Stimulated activated CD4-positive, alpha-beta T cell treated with anti-CD3 and anti-CD28 coated beads, Interleukin-12 subunit alpha, Interleukin-12 subunit beta, amount 100 ng/mL, for 48 hours (primary cell): Measurements from ENCODE around the gene PDE3A.
"Not testable (repeated sequence)": the region's sequence is repeated elsewhere in the genome, so short reads cannot be mapped to it uniquely, and the experiment has no call there.

Experiments
- DNase-seq, 3 donors: peaks; one replicate each; pipeline ENCODE4 v3.0.0-alpha.2; 2020; ENCODE audit warnings: low read depth in 2 of 3, low spot score in 1 of 3

Gene PDE3A

GRCh38 chr12:20368114-20368650 is at the start of gene PDE3A:
TSS of gene PDE3A (plus strand) at chr12:20368537. CDS start at chr12:20369285, 748 bp downstream.
- no peak for DNase-seq

- no peak for DNase-seq
These were observed 49.0 kb upstream of the PDE3A start for GRCh38 chr12:20319366-20319765.

GRCh38 chr12:20320552-20320951 is 47.8 kb upstream of the PDE3A start:
- no peak for DNase-seq

GRCh38 chr12:20330826-20331505 is 37.4 kb upstream of the PDE3A start:
- DNase-seq: not testable (repeated sequence)

- no peak for DNase-seq
These were observed 29.3 kb upstream of the PDE3A start for GRCh38 chr12:20339060-20339459.

- no peak for DNase-seq
These were observed 26.2 kb upstream of the PDE3A start for GRCh38 chr12:20342111-20342510.

GRCh38 chr12:20345866-20346265 is 22.5 kb upstream of the PDE3A start:
- no peak for DNase-seq

- DNase-seq: no peak
These were observed 18.3 kb upstream of the PDE3A start for GRCh38 chr12:20350026-20350425.

- no peak for DNase-seq
These were observed 17.8 kb upstream of the PDE3A start for GRCh38 chr12:20350495-20350894.

- DNase-seq: no peak
These were observed 16.9 kb upstream of the PDE3A start for GRCh38 chr12:20351406-20351805.

GRCh38 chr12:20356048-20356447 is 12.3 kb upstream of the PDE3A start:
- no peak for DNase-seq

GRCh38 chr12:20360407-20360806 is 7.9 kb upstream of the PDE3A start:
- DNase-seq: no peak

- DNase-seq: no peak
These were observed 6.9 kb upstream of the PDE3A start for GRCh38 chr12:20361416-20361815.

- no peak for DNase-seq
These were observed 3.8 kb upstream of the PDE3A start for GRCh38 chr12:20364501-20364900.

GRCh38 chr12:20366776-20367409 is 1.4 kb upstream of the PDE3A start:
- DNase-seq: no peak

GRCh38 chr12:20367583-20368113 is 689 bp upstream of the PDE3A start:
- no peak for DNase-seq

GRCh38 chr12:20368651-20369304 is 441 bp downstream of the PDE3A start:
- no peak for DNase-seq

- DNase-seq: no peak
These were observed 1.1 kb downstream of the PDE3A start for GRCh38 chr12:20369305-20370013.

GRCh38 chr12:20370014-20370386 is 1.7 kb downstream of the PDE3A start:
- DNase-seq: no peak

GRCh38 chr12:20370866-20371519 is 2.7 kb downstream of the PDE3A start:
- DNase-seq: no peak
